ENCODE results near the gene MIER2. TPM values are rescaled to one million over a fixed set of nuclear protein-coding genes. Genes with fewer than 3 reads are reported as not detected.
"Not testable (repeated sequence)": the region's sequence is repeated elsewhere in the genome, so short reads cannot be mapped to it uniquely, and the experiment has no call there.

Gene MIER2, protein sequence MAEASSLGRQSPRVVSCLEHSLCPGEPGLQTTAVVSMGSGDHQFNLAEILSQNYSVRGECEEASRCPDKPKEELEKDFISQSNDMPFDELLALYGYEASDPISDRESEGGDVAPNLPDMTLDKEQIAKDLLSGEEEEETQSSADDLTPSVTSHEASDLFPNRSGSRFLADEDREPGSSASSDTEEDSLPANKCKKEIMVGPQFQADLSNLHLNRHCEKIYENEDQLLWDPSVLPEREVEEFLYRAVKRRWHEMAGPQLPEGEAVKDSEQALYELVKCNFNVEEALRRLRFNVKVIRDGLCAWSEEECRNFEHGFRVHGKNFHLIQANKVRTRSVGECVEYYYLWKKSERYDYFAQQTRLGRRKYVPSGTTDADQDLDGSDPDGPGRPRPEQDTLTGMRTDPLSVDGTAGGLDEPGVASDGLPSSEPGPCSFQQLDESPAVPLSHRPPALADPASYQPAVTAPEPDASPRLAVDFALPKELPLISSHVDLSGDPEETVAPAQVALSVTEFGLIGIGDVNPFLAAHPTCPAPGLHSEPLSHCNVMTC
- 27.9 TPM for total RNA-seq

DNA sequence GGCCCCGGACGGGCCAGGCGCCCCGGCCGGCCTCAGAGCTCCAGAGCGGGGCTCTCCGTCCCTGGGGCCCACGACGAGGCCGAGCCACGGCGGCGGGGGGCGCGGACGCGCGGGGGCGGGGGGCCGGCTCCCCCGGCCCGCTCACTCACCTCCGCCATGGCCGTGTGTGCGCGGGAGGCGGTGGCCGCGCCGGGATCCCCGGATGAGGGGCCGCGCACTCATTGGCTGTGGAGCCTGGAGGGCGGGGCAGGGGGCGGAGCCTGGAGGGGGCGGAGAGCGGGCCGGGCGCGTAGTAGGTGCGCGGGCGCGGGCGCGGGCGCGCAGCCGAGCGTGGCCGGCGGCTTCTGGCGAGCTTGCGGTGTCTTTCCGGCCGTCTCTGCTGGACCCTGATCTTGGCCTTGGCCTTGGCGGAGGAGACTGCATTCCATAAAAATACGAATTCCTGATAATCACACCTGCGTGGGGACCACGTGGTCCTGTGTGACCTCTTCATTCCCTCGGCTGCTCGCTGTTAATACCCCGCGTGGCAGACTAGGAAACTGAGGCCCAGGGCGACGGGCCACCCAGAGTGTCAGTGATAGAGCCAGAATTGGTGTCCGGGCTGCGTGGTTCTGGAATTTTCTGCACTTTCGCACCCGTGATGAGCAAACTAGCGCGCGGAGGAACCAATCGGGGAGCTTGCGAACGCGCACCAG is at the start of gene MIER2:
TSS of gene MIER2 (minus strand) at position 172 of the 695 bp plus-strand sequence. CDS start at position 158, 14 bp downstream.
- peak; percentile 88 for DNase-seq (ENCODE audit: low spot score)

DNA sequence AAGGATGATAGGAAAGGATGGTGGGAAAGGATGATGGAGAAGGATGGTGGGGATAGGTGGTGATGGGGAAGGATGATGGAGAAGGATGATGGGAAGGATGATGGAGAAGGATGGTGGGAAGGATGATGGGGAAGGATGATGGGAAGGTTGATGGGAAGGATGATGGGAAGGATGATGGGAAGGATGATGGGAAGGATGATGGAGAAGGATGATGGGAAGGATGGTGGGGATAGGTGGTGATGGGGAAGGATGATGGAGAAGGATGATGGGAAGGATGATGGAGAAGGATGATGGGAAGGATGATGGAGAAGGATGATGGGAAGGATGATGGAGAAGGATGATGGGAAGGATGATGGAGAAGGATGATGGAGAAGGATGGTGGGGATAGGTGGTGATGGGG is 49.0 kb upstream of the MIER2 start:
- DNase-seq (ENCODE audit: low spot score): not testable (repeated sequence)

DNA sequence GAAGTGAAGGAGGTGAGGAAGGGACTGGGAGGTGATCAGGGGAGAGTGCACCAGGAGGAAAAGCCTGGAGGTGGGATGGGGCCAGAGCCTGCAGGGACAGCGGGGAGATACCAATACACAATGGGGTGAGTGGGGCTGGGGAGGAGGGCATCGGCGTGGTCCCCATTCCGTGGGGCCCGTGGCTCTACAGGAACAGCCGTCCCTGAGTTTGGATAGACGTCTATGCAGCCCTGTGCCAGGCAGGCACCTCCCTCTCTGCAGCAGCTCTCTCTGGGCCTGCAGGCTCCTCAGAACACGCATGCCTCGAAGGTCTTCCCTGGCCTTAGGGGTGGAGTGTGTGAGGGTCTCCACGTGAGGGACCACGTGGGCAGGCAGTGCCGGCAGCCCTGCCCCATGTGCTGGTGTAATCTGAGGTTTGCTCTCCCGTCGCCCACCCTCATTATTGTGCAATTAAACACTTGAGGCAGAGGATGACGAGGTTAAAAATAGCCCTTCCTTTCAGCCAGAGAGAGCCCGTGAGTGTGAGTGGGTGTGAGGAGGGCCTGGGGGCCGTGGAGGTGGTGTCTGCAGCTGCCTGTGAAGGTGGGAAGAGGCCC is 47.9 kb upstream of the MIER2 start:
- no peak for DNase-seq (ENCODE audit: low spot score)

DNA sequence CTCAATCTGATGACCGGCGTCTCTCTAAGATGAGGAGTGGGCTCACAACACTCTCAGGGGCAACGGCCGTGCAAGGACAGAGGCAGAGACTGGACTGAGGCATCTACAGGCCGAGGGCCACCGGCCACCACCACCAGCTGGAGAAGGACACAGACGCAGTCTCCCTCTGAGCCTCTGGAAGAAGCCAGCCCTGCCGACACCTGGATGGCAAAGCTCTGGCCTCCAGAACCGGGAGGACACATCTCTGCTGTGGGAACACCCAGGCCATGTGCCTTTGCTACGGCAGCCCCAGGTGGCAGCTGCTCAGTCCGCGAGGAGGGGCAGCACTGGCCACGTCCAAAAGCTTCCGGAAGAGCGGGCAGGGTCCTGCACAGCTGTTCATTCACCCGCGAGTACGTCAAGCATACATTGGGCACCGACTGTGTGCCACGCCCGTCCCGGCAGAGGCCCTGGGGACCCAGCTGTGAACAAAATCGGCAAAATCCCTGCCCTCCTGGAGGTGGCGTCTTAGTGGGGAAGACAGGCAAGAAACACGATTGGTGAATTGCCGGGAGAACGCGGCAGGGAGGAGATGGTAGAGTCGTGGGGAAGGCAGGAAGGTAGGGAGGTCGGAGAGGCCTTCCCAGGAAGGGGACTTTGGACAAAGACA is 47.3 kb upstream of the MIER2 start:
- no peak for DNase-seq (ENCODE audit: low spot score)

DNA sequence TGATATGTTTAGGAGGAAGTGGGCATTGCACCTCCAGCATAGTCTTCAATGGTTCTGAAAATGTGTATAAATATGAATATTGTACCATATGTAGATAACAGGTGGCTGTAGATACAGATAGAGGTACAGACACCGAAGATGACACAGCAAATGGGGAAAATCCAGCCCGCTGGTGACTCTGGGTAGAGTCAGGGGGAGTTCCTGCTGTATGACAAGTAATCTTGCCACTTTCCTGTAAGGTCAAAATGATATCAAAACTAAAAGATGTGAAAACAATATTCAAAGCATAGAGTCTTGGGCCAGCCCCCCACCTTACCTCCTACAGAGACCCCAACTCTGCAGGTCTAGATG is 46.6 kb upstream of the MIER2 start:
- DNase-seq (ENCODE audit: low spot score): no peak

DNA sequence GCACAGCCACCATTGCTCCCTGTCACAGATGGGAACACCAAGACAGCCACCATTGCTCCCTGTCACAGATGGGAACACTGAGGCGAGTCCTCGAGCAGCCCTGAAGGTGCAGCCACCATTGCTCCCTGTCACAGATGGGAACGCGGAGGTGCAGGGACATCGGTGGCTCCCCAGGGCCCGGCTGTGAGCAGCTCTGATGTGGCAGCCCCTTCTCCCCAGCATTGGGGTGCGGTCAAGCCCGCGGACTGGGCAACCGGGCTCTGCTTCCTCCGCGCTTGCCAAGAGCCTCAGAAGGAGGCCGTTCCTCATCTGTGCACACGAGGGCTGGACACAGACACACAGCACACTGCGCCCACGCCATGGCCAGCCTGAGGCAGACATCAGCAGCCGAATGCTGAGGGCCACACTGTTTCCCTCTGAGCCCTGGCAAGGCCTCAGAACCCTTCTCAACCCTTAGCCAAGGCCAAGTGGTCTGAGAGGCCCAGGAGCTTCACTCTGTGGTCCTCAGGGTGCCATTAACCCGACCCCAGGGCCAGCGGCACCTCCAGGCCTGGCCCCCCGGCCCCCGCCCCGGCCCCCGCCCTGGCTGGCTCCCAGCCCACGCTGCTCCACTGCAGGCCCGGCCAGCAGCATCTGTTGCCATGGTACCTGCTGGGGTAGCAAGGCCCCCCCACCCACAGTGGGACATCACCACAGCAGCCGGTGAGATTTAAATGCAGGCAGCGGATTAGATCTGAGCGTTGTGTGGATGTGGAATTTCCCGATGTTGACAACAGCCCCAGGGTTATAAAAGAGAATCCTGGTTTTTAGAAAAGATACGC is 46.0 kb upstream of the MIER2 start:
- DNase-seq (ENCODE audit: low spot score): no peak

DNA sequence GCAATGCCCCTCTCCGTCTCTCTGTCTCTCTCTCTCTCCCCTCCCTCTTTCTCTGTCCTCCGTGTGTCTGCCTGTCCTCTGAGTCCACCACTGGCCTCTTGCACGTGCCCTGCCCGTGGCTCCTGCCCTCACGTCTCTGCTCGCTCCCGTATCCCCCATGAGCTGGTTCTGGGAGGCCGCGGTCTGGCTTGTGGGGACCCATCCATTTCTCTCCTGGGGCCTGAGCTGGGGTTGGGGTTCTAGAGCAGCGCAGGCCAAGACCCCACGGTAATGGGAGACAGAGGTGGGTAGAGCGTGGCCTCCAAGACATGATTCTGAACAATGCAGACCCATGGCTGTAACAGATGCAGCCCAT is 45.3 kb upstream of the MIER2 start:
- no peak for DNase-seq (ENCODE audit: low spot score)

DNA sequence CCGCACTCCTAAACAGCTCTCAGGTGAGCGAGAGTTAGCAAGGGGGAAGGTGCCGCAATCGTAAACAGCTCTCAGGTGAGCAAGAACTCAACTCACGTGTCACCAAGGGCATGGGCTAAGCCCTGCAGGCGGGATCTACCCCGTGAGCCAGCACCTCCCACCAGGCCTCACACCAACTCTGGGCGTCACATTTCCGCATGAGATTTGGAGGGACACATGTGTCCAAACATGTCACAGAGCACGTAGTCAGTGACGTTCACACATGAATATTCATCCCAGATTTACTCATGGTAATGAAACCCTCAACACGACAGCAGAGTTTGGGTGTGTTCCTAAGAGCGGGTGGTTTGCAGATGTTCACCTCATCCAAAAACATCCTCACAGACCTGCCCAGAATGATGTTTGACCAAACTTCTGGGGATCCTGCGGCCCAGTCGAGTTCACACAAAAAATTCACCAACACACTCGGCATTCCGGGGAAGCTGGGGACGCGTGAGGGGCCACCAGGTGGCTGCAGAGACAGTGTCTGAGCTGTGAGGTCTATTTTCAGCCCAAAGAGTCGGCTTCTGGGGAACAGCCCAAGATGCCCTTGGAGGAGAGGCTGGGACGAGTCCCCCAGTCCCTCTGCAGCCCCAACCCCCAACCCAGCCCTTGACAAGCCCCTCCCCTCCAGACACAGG is 44.8 kb upstream of the MIER2 start:
- DNase-seq (ENCODE audit: low spot score): no peak

DNA sequence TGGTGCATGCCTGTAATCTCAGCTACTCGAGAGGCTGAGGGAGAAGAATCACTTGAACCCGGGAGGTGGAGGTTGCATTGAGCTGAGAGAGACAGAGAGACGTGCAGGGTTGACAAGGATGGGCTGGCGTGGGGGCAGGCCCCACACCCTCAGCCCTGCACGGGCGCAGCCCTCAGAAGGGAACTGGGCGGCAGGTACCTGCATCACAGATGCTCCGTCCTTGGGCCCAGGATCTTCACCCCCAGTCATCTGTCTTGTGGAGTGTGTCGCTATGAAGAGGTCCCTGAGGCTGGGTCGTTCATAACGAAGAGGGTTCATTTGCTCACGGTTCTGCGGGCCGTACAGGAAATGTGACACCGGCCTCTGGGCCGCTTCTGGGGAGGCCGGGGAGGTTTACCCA is 44.1 kb upstream of the MIER2 start:
- no peak for DNase-seq (ENCODE audit: low spot score)

DNA sequence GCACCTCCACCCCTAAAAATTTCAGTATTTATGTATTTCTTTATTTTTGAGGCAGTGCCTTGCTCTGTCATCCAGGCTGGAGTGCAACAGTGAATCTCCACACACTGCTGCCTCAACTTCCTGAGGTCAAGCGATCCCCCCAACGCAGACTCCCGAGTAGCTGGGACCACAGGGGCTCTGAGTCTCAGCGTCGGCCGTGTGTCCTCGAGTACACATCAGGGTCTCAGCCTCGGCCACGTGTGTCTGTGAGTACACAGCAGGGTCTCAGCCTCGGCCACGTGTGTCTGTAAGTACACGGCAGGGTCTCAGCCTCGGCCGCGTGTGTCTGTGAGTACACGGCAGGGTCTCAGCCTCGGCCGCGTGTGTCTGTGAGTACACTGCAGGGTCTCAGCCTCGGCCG is 43.2 kb upstream of the MIER2 start:
- no peak for DNase-seq (ENCODE audit: low spot score)

DNA sequence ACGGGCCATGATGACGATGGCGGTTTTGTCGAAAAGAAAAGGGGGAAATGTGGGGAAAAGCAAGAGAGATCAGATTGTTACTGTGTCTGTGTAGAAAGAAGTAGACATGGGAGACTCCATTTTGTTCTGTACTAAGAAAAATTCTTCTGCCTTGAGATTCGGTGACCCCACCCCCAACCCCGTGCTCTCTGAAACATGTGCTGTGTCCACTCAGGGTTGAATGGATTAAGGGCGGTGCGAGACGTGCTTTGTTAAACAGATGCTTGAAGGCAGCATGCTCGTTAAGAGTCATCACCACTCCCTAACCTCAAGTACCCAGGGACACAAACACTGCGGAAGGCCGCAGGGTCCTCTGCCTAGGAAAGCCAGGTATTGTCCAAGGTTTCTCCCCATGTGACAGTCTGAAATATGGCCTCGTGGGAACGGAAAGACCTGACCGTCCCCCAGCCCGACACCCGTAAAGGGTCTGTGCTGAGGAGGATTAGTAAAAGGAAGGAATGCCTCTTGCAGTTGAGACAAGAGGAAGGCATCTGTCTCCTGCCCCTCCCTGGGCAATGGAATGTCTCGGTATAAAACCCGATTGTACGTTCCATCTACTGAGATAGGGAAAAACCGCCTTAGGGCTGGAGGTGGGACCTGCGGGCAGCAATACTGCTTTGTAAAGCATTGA is 42.2 kb upstream of the MIER2 start:
- not testable (repeated sequence) for DNase-seq (ENCODE audit: low spot score)

DNA sequence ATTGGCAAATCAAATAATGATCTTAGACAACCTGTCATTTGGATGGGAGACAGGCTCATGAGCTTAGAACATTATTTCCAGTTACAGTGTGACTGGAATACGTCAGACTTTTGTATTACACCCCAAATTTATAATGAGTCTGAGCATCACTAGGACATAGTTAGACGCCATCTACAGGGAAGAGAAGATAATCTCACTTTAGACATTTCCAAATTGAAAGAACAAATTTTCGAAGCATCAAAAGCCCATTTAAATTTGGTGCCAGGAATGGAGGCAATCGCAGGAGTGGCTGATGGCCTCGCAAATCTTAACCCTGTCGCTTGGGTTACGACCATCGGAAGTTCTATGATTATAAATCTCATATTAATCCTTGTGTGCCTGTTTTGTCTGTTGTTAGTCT is 41.6 kb upstream of the MIER2 start:
- not testable (repeated sequence) for DNase-seq (ENCODE audit: low spot score)

DNA sequence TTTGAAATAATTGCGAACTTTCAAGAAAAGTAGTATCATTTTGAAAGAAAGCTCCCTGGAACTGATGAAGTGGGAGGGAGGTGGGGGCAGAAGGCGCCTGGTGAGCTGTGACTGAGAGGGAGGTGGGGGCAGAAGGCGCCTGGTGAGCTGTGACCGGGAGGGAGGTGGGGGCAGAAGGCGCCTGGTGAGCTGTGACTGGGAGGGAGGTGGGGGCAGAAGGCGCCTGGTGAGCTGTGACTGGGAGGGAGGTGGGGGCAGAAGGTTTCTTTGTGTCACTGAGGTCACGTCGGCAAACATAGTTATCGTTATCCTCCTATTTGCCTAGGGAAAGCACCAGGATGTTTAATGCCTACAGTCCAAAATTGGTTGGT is 40.2 kb upstream of the MIER2 start:
- DNase-seq (ENCODE audit: low spot score): no peak

DNA sequence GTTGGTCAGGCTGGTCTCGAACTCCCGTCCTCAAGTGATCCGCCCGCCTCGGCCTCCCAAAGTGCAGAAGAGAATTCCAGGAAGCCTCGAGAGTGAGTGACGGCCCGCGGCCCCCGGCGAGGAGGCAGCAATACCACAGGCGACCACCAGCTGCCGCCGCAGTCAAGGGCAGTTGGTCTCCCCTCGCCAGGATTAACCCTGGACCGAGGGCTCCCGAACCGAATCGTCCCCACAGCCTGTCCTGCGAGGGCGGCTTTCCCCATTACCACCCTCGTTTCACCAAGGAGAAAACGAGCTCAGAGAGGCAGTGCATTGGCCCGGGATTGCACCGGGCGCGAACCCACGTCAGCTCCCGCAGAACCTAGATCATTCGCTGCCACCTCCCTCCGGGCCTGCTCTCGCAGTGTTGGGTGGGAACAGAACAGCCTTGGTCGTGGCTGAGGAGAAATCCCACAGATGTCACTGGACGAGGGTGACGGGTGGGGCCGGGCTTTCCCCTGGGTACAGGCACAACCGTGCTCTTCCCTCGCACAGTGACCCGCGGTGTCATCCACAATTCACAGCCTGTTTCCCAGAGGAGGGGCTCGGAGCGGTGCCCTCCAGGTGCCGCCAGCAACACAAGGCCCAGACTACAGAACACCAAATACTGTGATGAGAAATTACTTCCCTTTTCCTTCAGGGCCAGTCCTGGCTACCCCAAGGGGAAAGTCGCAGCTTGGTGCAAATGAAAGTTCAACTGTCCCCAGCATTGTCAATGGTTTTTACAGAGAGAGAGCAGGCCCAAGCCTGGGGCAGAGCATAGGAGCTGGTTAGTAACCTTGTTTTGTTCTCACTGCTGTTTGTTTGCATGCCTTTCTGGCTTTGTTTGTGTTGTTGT is 39.6 kb upstream of the MIER2 start:
- DNase-seq (ENCODE audit: low spot score): no peak

DNA sequence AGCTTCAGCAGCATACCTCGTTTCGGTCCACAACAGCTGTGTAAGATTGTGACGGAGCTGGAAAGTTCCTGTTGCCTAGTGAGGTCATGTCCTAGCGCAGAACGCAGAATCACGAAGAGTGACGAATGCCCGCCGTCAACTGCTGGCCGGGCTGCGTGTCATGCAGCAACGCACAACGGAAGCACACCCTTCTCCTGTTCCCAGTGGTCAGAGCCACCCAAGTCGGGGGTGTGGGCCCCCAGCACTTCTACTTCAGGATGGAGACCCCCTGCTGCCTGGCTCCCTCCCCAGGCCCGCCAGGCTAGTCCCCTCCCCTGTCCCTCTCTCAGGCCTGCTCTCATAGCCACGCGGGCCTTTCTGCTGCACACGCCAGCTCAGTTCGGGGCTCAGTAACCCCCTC is 38.4 kb upstream of the MIER2 start:
- DNase-seq (ENCODE audit: low spot score): no peak

DNA sequence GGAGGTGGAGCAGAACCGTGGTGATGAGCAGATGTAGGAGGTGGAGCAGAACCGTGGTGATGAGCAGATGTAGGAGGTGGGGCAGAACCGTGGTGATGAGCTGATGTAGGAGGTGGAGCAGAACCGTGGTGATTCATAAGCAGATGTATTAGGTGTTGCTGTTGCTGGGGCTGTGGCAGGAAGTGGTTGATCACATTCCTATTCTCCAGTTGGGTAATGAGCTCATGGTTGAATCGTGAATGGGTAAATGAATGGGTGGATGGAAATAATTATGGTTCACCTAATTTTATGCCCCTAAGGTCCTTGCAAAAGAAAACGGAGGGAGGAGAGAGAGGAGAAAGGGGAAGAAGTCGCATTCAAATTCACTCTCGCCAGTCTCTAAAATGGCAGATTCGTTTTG is 38.0 kb upstream of the MIER2 start:
- not testable (repeated sequence) for DNase-seq (ENCODE audit: low spot score)

DNA sequence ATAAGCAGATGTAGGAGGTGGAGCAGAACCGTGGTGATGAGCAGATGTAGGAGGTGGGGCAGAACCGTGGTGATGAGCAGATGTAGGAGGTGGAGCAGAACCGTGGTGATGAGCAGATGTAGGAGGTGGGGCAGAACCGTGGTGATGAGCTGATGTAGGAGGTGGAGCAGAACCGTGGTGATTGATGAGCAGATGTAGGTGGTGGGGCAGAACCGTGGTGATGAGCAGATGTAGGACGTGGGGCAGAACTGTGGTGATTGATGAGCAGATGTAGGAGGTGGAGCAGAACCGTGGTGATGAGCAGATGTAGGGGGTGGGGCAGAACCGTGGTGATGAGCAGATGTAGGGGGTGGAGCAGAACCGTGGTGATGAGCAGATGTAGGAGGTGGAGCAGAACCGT is 37.3 kb upstream of the MIER2 start:
- DNase-seq (ENCODE audit: low spot score): not testable (repeated sequence)

DNA sequence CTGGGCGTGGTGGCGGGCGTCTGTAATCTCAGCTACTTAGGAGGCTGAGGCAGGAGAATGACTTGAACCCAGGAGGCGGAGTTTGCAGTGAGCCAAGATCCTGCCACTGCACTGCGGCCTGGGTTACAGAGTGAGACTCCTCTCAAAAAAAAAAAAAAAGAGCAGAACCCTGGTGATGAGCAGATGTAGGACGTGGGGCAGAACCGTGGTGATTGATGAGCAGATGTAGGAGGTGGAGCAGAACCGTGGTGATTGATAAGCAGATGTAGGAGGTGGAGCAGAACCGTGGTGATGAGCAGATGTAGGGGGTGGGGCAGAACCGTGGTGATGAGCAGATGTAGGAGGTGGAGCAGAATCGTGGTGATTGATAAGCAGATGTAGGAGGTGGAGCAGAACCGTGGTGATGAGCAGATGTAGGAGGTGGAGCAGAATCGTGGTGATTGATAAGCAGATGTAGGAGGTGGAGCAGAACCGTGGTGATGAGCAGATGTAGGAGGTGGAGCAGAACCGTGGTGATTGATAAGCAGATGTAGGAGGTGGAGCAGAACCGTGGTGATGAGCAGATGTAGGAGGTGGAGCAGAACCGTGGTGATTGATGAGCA is 36.1 kb upstream of the MIER2 start:
- not testable (repeated sequence) for DNase-seq (ENCODE audit: low spot score)

DNA sequence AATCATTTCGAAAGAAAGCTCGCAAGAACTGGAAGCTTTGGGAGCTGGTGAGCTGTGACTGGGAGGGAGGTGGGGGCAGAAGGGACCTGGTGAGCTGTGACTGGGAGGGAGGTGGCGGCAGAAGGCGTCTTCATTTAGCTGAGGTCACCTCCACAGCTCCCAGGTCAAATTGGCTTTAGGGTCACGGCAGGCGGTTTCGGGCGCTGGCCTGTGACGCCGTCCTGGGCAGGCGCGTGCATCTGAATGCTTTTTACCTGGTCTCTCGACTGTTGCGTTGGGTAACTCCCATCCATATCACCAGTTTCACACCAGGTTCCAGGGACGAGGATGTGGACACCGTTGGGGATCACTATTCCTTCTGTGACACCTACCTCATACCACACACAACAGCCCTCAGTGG is 35.2 kb upstream of the MIER2 start:
- DNase-seq (ENCODE audit: low spot score): no peak

Measured in mucosa of gallbladder (tissue), 1 donor.